HEK293T (cell line): Measurements from ENCODE around the gene SCAMP1.

Experiments used
- CTCF ChIA-PET: fragments of 350-600 bp; formaldehyde crosslinking; extraction: SDS; loops from one replicate; lab custom pipeline; 2021; ENCODE audit warnings: antibody characterized with exemption, inconsistent platforms; lab: Yijun Ruan, JAX
- POLR2A ChIA-PET: fragments of 350-600 bp; formaldehyde crosslinking; extraction: SDS; loops from one replicate; lab custom pipeline; 2020; ENCODE audit warnings: antibody characterized with exemption, inconsistent platforms; lab: Yijun Ruan, JAX
- DNase-seq: peaks from one replicate; pipeline ENCODE4 v3.0.0; 2012; ENCODE audit warnings: mixed read lengths; ENCODE audit errors: extremely low spot score
- ARNT ChIP-seq: fragments of 450-650 bp; IDR thresholded peaks from 2 replicates; pipeline ENCODE4 v1.6.1; 2017; ENCODE audit warnings: mild to moderate bottlenecking
- BHLHE40 ChIP-seq: fragments of 450-650 bp; IDR thresholded peaks from 2 replicates; pipeline ENCODE4 v1.6.1; 2016; ENCODE audit warnings: mild to moderate bottlenecking, moderate library complexity, borderline replicate concordance
- CTBP1 ChIP-seq: fragments of 450-650 bp; IDR thresholded peaks from 2 replicates; pipeline ENCODE4 v1.6.1; 2016; ENCODE audit warnings: borderline replicate concordance
- ELF4 ChIP-seq: fragments of 450-650 bp; IDR thresholded peaks from 2 replicates; pipeline ENCODE4 v1.6.1; 2017; ENCODE audit warnings: antibody characterized with exemption
- FOXA1 ChIP-seq: fragments of 450-650 bp; IDR thresholded peaks from 2 replicates; pipeline ENCODE4 v1.6.1; 2016; ENCODE audit warnings: mild to moderate bottlenecking
- FOXK2 ChIP-seq: fragments of 450-650 bp; IDR thresholded peaks from 2 replicates; pipeline ENCODE4 v1.6.1; 2016; ENCODE audit warnings: mild to moderate bottlenecking
- FOXM1 ChIP-seq: fragments of 450-650 bp; IDR thresholded peaks from 2 replicates; pipeline ENCODE4 v1.6.1; 2017; ENCODE audit warnings: mild to moderate bottlenecking, borderline replicate concordance
- HDGF ChIP-seq: fragments of 450-650 bp; IDR thresholded peaks from 2 replicates; pipeline ENCODE4 v1.6.1; 2017; ENCODE audit warnings: antibody characterized with exemption, borderline replicate concordance
- L3MBTL2 ChIP-seq: fragments of 450-650 bp; conservative IDR thresholded peaks from 2 replicates; pipeline ENCODE4 v1.6.1; 2016; ENCODE audit warnings: mild to moderate bottlenecking
- LEF1 ChIP-seq: fragments of 450-650 bp; IDR thresholded peaks from 2 replicates; pipeline ENCODE4 v1.6.1; 2017; ENCODE audit warnings: mild to moderate bottlenecking, borderline replicate concordance
- NFRKB ChIP-seq: fragments of 450-650 bp; IDR thresholded peaks from 2 replicates; pipeline ENCODE4 v1.6.1; 2016; ENCODE audit warnings: mild to moderate bottlenecking, moderate library complexity
- PKNOX1 ChIP-seq: fragments of 450-650 bp; IDR thresholded peaks from 2 replicates; pipeline ENCODE4 v1.6.1; 2016
- SP1 ChIP-seq: fragments of 450-650 bp; IDR thresholded peaks from 2 replicates; pipeline ENCODE4 v1.6.1; 2017
- SUZ12 ChIP-seq: fragments of 450-650 bp; IDR thresholded peaks from 2 replicates; pipeline ENCODE4 v1.6.1; 2016; ENCODE audit warnings: mild to moderate bottlenecking
- TARDBP ChIP-seq: fragments of 450-650 bp; IDR thresholded peaks from 2 replicates; pipeline ENCODE4 v1.6.1; 2016
- ZNF384 ChIP-seq: fragments of 450-650 bp; IDR thresholded peaks from 2 replicates; pipeline ENCODE4 v1.6.1; 2016

The SCAMP1 gene

GRCh38 chr5:78526049-78526525 is 165.7 kb downstream of the SCAMP1 start:
- no peak for DNase-seq
- TF ChIP-seq L3MBTL2 (no peak), ZNF384 (no peak), HDGF (no peak), FOXA1 (no peak), SUZ12 (no peak), SP1 (no peak), NFRKB (no peak), ARNT (no peak), CTBP1 (no peak), LEF1 (no peak), ELF4 (no peak), TARDBP (no peak), FOXM1 (no peak), PKNOX1 (no peak), BHLHE40 (no peak)
- ChIA-PET CTCF (interaction anchor here (0.7 kb wide), 1 partner anchor 104 kb away, joined by 4 read pairs; no protein-coding TSS in a partner anchor), POLR2A (no interaction called here)

GRCh38 chr5:78527054-78527859 is 166.8 kb downstream of the SCAMP1 start:
- ChIA-PET POLR2A (no interaction called here), CTCF (interaction anchor here (0.6 to 1.2 kb wide), 4 partner anchors 9 to 1243 kb away, joined by 3 to 9 read pairs (median 4); no protein-coding TSS in a partner anchor)
- TF ChIP-seq TARDBP (no peak), ZNF384 (peak; percentile 56; the same call in 1 of the 2 replicates)
- no peak for DNase-seq

GRCh38 chr5:78527925-78528324 is 167.5 kb downstream of the SCAMP1 start:
- DNase-seq, result no peak
- POLR2A ChIA-PET, result no interaction called here
- CTCF ChIA-PET, result interaction anchor here (0.6 to 1.2 kb wide), 3 partner anchors 8 to 1242 kb away, joined by 3 to 9 read pairs (median 4); no protein-coding TSS in a partner anchor
- TF ChIP-seq ARNT (no peak), FOXA1 (no peak), ZNF384 (no peak), L3MBTL2 (no peak), BHLHE40 (no peak), FOXK2 (no peak), NFRKB (no peak), HDGF (no peak), PKNOX1 (no peak), TARDBP (no peak), LEF1 (no peak), CTBP1 (no peak)
